Effector memory CD8-positive, alpha-beta T cell (primary cell): ENCODE measurements around the gene KIAA0930.
A peak's percentile ranks its signal among the peaks of the same experiment; 100 is the strongest.

Source experiments
- ATAC-seq: fragments of 150-1000 bp; cut with Tn5 transposase; replicated peaks from 2 replicates; pipeline ENCODE4 v1.10.0; 2021; ENCODE audit warnings: mild to moderate bottlenecking, moderate library complexity
- DNase-seq, 3 experiments: peaks; one replicate each; pipeline ENCODE4 v3.0.0; 2021
- H3K27ac Mint-ChIP-seq, 2 donors: one replicate each; pipeline ENCODE4 v1.8.0; 2022; ENCODE audit warnings: mild to moderate bottlenecking in 2 of 2, mixed read lengths in 2 of 2, moderate library complexity in 2 of 2
- H3K27me3 Mint-ChIP-seq, 2 donors: one replicate each; pipeline ENCODE4 v1.8.0; 2022; ENCODE audit warnings: mixed read lengths in 2 of 2
- H3K36me3 Mint-ChIP-seq: one replicate; pipeline ENCODE4 v1.8.0; 2022; ENCODE audit warnings: mild to moderate bottlenecking, moderate library complexity, mixed read lengths; ENCODE audit not compliant: insufficient read depth
- H3K4me1 Mint-ChIP-seq, 2 donors: one replicate each; pipeline ENCODE4 v1.8.0; 2022; ENCODE audit warnings: low read depth in 2 of 2, mixed read lengths in 2 of 2
- H3K4me3 Mint-ChIP-seq, 2 donors: one replicate each; pipeline ENCODE4 v1.8.0; 2022; ENCODE audit warnings: mild to moderate bottlenecking in 2 of 2, mixed read lengths in 2 of 2, moderate library complexity in 2 of 2
- H3K9me3 Mint-ChIP-seq, 2 donors: one replicate each; pipeline ENCODE4 v1.8.0; 2022; ENCODE audit warnings: mixed read lengths in 2 of 2

Gene KIAA0930

DNA sequence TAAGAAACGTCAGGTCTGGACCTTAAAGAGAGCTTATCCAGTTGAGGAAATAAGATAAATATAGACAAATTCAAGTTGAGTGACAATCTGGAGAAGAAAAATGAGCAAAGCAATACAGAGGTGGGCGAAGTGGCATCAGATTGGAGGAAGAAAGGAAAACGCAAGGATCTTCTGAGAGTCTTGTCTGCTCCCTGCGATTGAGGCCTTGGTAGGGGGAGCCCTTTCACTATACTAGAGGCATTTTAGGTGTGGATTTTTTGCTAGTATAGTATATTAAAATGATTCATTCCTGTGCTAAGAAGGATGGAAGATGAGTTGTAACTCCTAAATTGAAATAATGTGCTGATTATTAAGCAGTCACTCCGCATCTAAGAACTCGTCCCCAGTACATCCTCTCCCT lies 68.9 kb downstream of the KIAA0930 start:
- Mint-ChIP-seq H3K27me3 (no peaks in the 10 kb centered on the region), H3K9me3 (no peaks in the 10 kb centered on the region), H3K27ac (peak overlapping the region in 1 of 2 donors; percentile 91), H3K4me1 (peaks cover 46 to 48% of the 10 kb centered on the region in 2 donors), H3K4me3 (no peak overlapping the region), H3K36me3 (peaks cover 78% of the 10 kb centered on the region)
- DNase-seq (no peak), ATAC-seq (no peak)

DNA sequence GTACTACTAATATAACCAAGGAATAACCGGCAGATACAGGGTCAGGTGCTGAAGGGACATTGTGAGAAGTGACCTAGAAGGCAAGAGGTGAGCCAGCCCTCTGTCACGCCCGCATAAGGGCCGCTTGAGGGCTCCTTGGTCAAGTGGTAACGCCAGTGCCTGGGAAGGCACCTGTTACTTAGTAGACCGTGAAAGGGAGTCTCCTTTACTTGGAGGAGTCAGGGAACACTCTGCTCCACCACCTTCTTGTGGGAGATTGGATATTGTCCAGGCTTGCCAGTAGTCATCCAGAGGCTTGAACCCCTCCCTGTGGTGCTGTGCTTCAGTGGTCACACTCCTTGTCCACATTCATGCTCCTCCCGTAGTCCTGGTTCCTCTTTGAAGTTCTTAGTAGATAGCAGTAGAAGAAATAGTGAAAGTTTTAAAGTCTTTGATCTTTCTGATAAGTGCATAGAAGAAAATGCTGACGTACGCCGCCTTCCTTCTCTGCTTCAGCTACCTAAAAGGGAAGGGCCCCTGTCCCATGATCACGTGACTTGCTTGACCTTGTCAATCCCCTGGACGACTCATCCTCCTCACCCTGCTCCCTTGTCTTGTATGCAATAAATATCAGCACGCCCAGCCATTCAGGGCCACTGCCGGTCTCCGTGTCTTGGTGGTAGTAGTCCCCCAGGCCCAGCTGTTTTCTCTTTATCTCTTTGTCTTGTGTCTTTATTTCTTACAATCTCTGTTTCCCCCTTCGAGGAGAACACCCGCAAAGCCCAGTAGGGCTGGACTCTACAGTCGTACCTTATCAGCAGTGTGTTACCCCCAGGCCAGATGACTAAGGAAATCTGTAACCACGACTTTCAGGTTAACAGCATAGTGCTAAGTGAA lies 70.9 kb downstream of the KIAA0930 start:
- H3K4me3 Mint-ChIP-seq: peak overlapping the region in 1 of 2 donors; percentile 41
- H3K4me1 Mint-ChIP-seq: peaks cover 43 to 46% of the 10 kb centered on the region in 2 donors
- no peaks in the 10 kb centered on the region for H3K27me3 Mint-ChIP-seq
- peaks cover 66% of the 10 kb centered on the region for H3K36me3 Mint-ChIP-seq
- DNase-seq (no peak), ATAC-seq (no peak)
- peak overlapping the region; percentile 71 to 80 for H3K27ac Mint-ChIP-seq
- H3K9me3 Mint-ChIP-seq: no peaks in the 10 kb centered on the region

DNA sequence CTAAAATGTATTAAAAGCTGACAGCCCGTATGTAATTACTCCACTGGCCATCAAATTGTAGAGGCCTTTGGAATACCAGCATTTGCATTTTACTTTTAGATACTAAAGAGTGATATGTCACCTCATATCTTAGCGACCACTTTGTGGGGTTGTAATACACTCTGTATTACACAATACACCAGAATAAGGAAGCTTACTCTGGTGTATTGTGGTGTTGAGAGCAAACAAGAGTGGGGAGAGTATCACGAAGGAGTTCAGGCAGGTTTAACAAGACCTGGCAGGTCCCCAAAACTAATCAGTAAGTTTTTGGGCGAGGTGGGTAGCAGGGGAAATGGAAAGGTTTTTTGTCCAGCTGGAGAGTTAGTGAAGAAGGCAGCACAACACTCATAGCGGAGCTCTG lies 73.8 kb downstream of the KIAA0930 start:
- DNase-seq (no peak), ATAC-seq (no peak)
- no peaks in the 10 kb centered on the region for H3K27me3 Mint-ChIP-seq
- no peaks in the 10 kb centered on the region for H3K9me3 Mint-ChIP-seq
- H3K4me1 Mint-ChIP-seq: peaks cover 38 to 45% of the 10 kb centered on the region in 2 donors
- no peak overlapping the region for H3K4me3 Mint-ChIP-seq
- H3K27ac Mint-ChIP-seq: no peak overlapping the region
- peaks cover 58% of the 10 kb centered on the region for H3K36me3 Mint-ChIP-seq

DNA sequence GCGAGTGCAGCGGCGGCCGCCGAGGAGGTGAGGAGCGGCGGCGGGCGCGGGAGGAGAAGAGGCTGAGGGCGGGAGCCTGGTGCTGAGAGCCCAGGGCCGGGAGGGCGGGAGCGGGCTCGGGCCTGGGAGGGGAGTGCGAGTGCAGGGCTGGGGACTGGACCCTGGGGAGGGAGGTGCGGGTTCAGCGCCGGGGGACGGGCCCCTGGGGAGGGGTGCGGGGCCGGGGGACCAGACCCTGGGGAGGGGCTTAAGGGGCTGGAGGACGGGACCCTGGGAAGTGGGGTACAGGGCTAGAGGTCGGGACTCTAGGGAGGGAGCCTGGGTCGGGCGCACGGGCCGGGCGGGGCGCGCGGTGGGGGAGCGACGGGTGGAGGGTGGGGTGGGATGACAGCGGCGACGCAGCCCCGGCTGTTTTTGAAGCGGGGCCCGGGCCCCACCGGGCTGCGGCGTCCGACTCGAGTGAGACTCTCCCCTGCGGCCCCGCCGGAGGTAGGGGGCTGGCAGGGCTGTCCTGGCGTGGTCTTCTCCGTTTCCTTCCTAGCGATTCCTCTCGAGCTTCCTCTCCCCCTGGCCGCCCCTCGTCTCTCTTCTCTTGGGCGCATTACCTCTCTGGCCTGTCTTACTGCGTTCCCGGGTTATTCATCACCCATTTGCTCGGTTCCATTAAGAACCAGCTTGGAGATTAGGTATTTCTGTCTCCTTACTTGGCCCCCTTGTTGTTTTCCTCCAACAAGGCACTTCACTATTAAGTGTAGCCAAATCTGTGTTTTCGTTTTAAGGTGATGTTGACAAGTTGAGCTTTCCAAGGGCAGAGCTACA lies 76.2 kb downstream of the KIAA0930 start:
- peaks cover 29 to 41% of the 10 kb centered on the region in 2 donors for H3K4me1 Mint-ChIP-seq
- DNase-seq (peak in 2 of 3 experiments; percentile 18 to 32), ATAC-seq (peak; percentile 25)
- H3K4me3 Mint-ChIP-seq: peak overlapping the region; percentile 89 to 98
- peaks cover 36% of the 10 kb centered on the region for H3K36me3 Mint-ChIP-seq
- H3K27me3 Mint-ChIP-seq: no peaks in the 10 kb centered on the region
- peak overlapping the region; percentile 92 to 94 for H3K27ac Mint-ChIP-seq
- H3K9me3 Mint-ChIP-seq: no peaks in the 10 kb centered on the region

DNA sequence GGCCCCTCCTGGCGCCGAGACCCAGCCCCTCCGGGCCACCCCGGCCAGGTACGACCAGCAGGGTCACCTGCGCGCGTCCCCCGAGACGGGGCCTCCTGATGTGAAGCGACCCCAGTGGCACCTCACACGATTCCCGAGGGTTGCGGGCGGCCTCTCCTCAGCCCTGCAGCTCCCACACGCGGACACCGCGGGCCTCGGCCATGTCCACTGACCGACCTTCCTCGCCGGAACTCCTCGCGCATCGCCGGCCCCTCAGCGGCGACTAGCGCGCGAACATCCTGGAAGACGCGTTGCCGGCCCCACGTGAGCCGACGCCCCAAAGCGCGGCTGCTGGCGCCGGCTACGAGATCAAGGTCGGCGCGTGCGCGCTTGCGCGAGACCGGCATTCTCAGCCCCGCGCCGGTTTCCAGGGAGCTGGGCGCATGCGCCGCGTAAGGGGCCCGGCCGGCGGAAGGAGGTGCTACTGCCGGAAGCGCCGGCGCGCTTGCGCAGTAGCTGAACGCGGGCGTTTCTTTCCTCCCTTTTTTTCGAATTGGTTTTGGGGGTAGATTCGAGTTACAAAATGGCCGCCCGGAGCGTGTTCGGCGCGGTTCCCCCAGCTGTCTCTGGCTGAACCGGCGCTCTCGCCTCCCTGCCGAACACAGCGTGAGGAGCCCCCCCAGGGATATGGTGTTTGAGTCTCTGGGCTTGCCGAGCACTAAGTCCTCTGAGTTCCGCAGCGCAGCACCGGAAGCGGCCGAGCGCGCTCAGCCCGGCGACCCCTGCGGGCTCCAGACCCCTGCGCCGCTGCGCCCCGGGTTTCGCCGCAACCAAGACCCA lies 77.0 kb downstream of the KIAA0930 start, which contains the start of gene NUP50:
Gene NUP50 (plus strand): TSS at position 475 of the 819 bp plus-strand sequence. CDS start 4,253 bp downstream, outside the sequence.
- H3K4me3 Mint-ChIP-seq: peak within 1 kb of the TSS; percentile 89 to 98
- no peaks in the 10 kb centered on the region for H3K27me3 Mint-ChIP-seq
- ATAC-seq: peak; percentile 85
- DNase-seq: peak; percentile 94 to 97 (median 94)
- peak within 1 kb of the TSS; percentile 92 to 94 for H3K27ac Mint-ChIP-seq
- peaks cover 28% of the 10 kb centered on the region for H3K36me3 Mint-ChIP-seq
- H3K4me1 Mint-ChIP-seq: peaks cover 35 to 41% of the 10 kb centered on the region in 2 donors
- no peaks in the 10 kb centered on the region for H3K9me3 Mint-ChIP-seq

DNA sequence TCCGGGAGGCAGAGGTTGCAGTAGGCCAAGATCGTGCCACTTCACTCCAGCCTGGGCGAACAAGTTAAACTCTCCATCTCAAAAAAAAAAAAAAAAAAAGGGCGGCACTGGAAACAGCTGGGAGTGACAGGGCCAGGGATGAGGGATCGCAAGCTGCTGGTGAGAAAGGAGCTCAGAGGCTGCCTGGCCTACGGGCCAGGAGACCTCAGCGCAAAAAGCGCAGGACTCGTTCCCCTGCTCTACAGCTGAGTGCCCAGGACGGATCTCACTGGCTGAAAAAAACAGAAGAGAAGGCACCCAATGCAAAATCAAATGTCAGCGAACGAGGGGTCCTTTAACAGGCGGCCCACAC lies 77.6 kb downstream of the KIAA0930 start:
- DNase-seq (no peak), ATAC-seq (peak; percentile 33)
- H3K9me3 Mint-ChIP-seq: no peaks in the 10 kb centered on the region
- peak overlapping the region; percentile 89 to 98 for H3K4me3 Mint-ChIP-seq
- H3K4me1 Mint-ChIP-seq: peaks cover 38 to 41% of the 10 kb centered on the region in 2 donors
- H3K27ac Mint-ChIP-seq: peak overlapping the region; percentile 91 to 92
- H3K36me3 Mint-ChIP-seq: peaks cover 22% of the 10 kb centered on the region
- no peaks in the 10 kb centered on the region for H3K27me3 Mint-ChIP-seq

DNA sequence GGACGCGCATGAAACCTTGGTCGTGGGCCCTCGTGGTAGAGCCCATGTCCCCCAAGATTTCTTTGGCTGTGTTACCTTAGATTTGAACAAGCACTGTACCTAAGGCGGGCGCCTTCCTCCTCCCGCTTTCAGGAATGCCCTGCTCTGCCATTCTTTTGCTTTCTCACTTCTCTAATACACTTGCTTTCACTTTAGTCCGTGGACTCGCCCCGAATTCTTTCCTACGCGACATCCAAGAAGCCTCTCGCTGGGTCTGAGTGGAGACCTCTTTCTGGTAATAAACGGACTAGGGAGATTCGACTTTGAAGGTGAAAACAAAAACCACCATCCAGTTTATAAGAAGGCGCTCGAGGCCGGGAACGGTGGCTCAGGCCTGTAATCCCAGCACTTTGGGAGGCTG lies 78.2 kb downstream of the KIAA0930 start:
- ATAC-seq (no peak), DNase-seq (no peak)
- no peaks in the 10 kb centered on the region for H3K27me3 Mint-ChIP-seq
- H3K27ac Mint-ChIP-seq: peak overlapping the region; percentile 91 to 92
- peaks cover 38 to 42% of the 10 kb centered on the region in 2 donors for H3K4me1 Mint-ChIP-seq
- peak overlapping the region; percentile 89 to 98 for H3K4me3 Mint-ChIP-seq
- peaks cover 22% of the 10 kb centered on the region for H3K36me3 Mint-ChIP-seq
- H3K9me3 Mint-ChIP-seq: no peaks in the 10 kb centered on the region

DNA sequence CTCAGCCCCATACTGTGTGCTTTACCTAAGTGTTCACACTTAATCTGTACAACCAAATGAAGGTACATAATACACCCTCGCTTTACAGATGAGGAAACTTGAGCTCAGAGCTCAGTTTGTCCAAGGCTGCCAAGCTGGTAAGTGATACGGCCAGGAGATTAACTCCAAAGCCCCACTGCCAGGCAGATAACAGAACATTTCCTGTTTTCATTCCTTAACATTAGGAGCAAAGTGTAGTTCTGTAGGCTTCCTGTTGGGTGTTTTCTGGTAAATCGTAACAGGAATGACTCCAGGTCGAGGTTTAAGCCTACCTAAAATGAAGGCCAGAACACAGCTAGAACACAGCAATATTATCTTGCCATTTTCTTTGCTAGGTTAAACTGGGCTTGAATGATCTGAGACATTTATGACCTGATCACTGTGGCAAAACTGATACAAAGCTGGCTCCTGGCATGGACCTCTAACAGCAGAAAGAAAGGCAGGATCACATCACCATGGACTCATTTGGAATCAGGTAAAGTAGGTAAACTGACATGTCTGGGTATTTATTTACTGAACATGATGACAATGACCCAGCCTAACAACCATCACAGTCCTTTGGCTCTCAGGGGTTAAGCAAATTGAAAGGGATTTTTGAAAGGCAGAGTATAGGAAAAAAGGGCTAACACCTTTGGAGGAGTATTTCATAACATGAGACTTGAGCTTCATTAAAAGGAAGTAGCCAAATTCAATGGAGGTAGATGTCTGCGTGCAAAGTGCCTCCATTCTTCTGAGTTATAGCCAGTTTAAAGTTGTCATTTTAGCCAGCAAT lies 80.8 kb downstream of the KIAA0930 start:
- no peak overlapping the region for H3K4me3 Mint-ChIP-seq
- no peaks in the 10 kb centered on the region for H3K9me3 Mint-ChIP-seq
- DNase-seq: no peak
- H3K4me1 Mint-ChIP-seq: peaks cover 28 to 30% of the 10 kb centered on the region in 2 donors
- no peaks in the 10 kb centered on the region for H3K27me3 Mint-ChIP-seq
- H3K36me3 Mint-ChIP-seq: peaks cover 15% of the 10 kb centered on the region
- no peak overlapping the region for H3K27ac Mint-ChIP-seq
- no peak for ATAC-seq

DNA sequence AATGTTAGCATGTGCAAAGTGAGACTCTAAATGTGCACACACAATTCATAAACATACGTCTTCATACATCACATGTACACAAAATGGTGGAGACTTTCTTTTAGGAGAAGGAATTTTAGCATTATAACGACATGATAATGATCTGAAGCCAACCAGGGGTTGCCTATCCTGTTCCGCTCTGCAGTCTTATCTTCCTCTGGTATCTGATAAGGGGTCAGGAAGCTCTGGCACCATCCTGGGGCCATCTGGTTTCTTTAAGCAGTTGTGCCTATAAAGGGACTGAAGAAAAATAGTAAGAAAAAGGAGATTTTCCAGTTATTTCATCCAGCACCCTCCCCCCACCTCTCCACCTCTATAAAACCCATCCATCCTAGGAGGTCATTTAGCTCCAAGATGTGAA lies 82.8 kb downstream of the KIAA0930 start:
- Mint-ChIP-seq H3K4me1 (peaks cover 22 to 31% of the 10 kb centered on the region in 2 donors), H3K27ac (no peak overlapping the region), H3K36me3 (peaks cover 7% of the 10 kb centered on the region)

DNA sequence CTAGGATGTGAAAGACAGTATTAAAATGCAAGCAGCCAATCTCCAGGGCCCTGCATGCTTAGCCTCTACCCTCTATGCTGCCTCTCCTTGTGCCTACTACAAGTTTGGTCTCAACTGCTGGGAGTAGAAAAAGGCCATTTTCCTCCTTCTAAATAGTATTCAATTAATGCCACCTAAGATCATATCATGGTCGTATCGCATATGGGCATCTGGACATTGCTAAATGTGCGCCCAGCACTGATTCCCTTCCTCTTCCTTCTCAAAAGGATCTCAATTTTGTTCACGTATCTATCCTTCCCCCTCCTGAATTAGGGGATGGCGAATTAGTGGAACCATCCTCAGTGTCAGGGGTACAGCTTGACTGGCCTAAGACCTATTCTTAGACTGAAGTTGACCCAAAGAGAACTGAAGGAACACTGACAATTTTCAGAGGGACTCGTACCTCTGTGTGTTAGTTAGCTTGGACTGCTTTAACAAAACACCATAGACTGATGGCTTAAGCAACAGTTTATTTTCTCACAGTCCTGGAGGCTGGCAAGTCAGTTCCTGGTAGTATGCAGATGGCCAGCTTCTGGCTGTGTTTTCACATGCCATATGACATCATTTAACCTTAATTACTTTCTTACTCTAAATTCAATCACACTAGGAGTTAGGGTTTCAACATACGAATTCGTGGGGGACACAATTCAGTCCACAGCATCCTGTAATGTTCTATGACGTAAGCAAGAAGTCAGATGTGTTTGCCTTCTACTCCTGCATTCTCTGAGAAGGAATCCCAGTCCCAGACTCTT lies 85.4 kb downstream of the KIAA0930 start:
- no peak for DNase-seq
- Mint-ChIP-seq H3K4me1 (peaks cover 8 to 19% of the 10 kb centered on the region in 2 donors), H3K36me3 (peaks cover 4% of the 10 kb centered on the region), H3K27me3 (no peaks in the 10 kb centered on the region), H3K9me3 (no peaks in the 10 kb centered on the region), H3K4me3 (no peak overlapping the region), H3K27ac (peak overlapping the region in 1 of 2 donors; percentile 15)
- ATAC-seq: no peak

More for the DNA sequence above, 82.8 kb downstream of the KIAA0930 start:
- Mint-ChIP-seq H3K9me3 (no peaks in the 10 kb centered on the region), H3K27me3 (no peaks in the 10 kb centered on the region), H3K4me3 (no peak overlapping the region)
- ATAC-seq (no peak), DNase-seq (no peak)

DNA sequence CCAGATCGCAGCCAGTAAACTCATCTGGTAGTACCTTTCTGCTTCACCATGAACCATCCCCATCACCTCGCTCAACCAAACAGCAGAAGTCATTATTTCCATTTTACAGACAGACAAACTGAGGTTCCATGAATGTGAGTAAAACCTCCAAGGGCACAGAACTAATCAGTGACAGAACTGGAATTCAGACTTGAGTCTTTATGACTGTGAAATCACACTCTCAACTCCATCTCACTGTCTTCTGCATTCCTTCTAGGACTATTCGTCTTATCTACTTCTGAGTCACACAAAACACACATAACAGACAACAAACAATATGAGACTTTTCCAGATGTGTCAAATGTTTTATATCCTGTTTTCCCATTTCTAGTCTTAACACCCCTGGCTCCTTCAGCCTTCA lies 86.3 kb downstream of the KIAA0930 start:
- peak overlapping the region in 1 of 2 donors; percentile 5 for H3K27ac Mint-ChIP-seq
- H3K4me3 Mint-ChIP-seq: no peak overlapping the region
- H3K36me3 Mint-ChIP-seq: peaks cover 4% of the 10 kb centered on the region
- DNase-seq (no peak), ATAC-seq (no peak)
- peaks cover 4 to 16% of the 10 kb centered on the region in 2 donors for H3K4me1 Mint-ChIP-seq
- no peaks in the 10 kb centered on the region for H3K27me3 Mint-ChIP-seq
- H3K9me3 Mint-ChIP-seq: no peaks in the 10 kb centered on the region

DNA sequence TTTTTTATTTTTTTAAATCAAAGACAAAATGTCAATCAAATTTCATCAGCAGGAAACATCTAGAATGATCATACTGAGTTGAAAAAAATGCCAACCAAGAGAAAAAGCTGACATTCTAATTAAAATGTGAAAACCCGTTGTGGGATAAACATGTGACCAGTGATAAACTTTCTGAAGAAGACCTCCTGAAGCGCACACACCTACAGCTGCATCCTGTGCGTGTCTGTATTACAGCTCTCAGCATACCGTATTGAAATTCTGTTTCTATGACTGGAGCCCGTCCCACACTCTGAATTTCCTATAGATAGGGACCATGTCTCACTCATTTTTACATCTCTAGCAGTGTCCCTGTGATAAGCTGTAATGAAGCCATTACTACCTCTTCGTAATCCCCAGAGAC lies 89.2 kb downstream of the KIAA0930 start:
- ATAC-seq (no peak), DNase-seq (no peak)
- H3K9me3 Mint-ChIP-seq: no peaks in the 10 kb centered on the region
- H3K4me3 Mint-ChIP-seq: no peak overlapping the region
- no peaks in the 10 kb centered on the region for H3K27me3 Mint-ChIP-seq
- peaks cover 4% of the 10 kb centered on the region for H3K36me3 Mint-ChIP-seq
- peaks cover 2 to 3% of the 10 kb centered on the region in 2 donors for H3K4me1 Mint-ChIP-seq
- peak overlapping the region in 1 of 2 donors; percentile 14 for H3K27ac Mint-ChIP-seq
